ENCODE data around the gene DDX60. TPM values are rescaled to one million over a fixed set of nuclear protein-coding genes. Genes with fewer than 3 reads are reported as not detected.

DDX60 gene
- total and polyA plus RNA-seq, 4 donors = 4.3 to 24.4 (median 13.1) TPM

DNA sequence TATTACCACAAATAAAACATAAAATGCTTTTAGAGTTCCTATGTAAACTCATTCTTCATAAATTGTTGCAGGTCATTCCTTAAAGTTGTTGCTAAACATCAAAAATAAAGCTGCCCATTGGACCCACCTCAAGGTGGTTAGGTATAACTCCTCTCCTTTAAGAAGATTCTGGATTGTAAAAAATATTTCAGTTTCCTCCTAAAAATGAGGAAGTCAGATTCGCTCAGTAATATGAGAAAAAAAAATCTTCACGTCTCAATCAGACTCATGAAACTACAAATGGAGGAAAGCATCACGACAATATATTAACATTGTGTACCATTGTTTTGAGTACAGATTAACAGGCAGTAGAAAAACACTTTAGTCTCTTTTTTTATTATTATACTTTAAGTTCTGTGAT is 105.9 kb downstream of the DDX60 start:
- peaks cover 3% of the 10 kb centered on the region for H3K9me3 ChIP-seq (ENCODE audit: control insufficient read depth, low read length)
- no peak overlapping the region for H3K27ac ChIP-seq (ENCODE audit: low read depth in 1 of 2, low read length in 2 of 2)
- no peaks in the 10 kb centered on the region for H3K4me1 ChIP-seq (ENCODE audit: control insufficient read depth in 1 of 2, insufficient read depth in 2 of 2, low read length in 2 of 2)
- no peak for DNase-seq
- H3K36me3 ChIP-seq (ENCODE audit: control insufficient read depth in 1 of 2, insufficient read depth in 2 of 2, low read length in 1 of 2) = peaks cover 0 to 3% of the 10 kb centered on the region in 2 donors
- no peak for ATAC-seq (ENCODE audit: low FRiP score)
- H3K27me3 ChIP-seq (ENCODE audit: control insufficient read depth in 1 of 2, insufficient read depth in 2 of 2, low read length in 1 of 2) = no peaks in the 10 kb centered on the region
- intact Hi-C loops (cut with DNase I) = no loop called here
- no peak overlapping the region for H3K4me3 ChIP-seq (ENCODE audit: low read length in 2 of 2)
- 89 to 90% methylated on average over 3 of the region's 3 CpGs for WGBS, 2 donors

DNA sequence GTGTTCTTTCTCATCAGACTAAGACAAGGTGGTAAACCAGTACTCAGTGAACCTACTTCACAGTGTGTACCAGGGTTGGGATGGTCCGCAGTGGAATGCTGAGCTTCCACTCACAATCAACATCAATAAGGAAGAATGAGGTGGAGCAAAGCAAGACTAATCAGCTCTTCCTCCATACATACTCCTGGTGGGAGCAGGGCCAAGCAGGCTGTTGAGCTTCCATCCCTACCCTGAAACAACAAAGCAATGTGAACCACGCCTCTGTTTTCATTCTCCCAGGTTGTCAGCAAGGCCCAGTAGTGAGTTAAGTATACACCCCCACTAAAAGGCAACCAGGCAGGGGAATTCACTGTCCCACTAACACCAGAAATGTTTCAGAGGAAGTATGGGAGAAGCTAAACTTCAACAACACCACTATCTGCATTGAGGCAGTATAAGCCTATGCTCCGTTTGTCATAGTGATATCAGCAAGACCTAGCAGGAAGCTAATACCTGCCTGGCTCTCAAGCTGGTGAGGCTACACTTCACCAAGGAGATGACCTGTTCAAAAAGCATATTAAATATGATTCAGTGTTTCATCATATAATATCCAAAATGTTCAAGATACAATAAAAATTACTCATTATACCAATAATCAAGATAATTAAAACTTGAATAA is 109.5 kb downstream of the DDX60 start:
- no peaks in the 10 kb centered on the region for H3K36me3 ChIP-seq (ENCODE audit: control insufficient read depth in 1 of 2, insufficient read depth in 2 of 2, low read length in 1 of 2)
- H3K4me3 ChIP-seq (ENCODE audit: low read length in 2 of 2) = no peak overlapping the region
- 90 to 91% methylated on average over 3 of the region's 3 CpGs for WGBS, 2 donors
- intact Hi-C loops (cut with DNase I) = no loop called here
- peaks cover 2% of the 10 kb centered on the region for H3K9me3 ChIP-seq (ENCODE audit: control insufficient read depth, low read length)
- no peak overlapping the region for H3K27ac ChIP-seq (ENCODE audit: low read depth in 1 of 2, low read length in 2 of 2)
- DNase-seq (no peak), ATAC-seq (ENCODE audit: low FRiP score) (no peak)
- no peaks in the 10 kb centered on the region for H3K4me1 ChIP-seq (ENCODE audit: control insufficient read depth in 1 of 2, insufficient read depth in 2 of 2, low read length in 2 of 2)
- H3K27me3 ChIP-seq (ENCODE audit: control insufficient read depth in 1 of 2, insufficient read depth in 2 of 2, low read length in 1 of 2) = no peaks in the 10 kb centered on the region

DNA sequence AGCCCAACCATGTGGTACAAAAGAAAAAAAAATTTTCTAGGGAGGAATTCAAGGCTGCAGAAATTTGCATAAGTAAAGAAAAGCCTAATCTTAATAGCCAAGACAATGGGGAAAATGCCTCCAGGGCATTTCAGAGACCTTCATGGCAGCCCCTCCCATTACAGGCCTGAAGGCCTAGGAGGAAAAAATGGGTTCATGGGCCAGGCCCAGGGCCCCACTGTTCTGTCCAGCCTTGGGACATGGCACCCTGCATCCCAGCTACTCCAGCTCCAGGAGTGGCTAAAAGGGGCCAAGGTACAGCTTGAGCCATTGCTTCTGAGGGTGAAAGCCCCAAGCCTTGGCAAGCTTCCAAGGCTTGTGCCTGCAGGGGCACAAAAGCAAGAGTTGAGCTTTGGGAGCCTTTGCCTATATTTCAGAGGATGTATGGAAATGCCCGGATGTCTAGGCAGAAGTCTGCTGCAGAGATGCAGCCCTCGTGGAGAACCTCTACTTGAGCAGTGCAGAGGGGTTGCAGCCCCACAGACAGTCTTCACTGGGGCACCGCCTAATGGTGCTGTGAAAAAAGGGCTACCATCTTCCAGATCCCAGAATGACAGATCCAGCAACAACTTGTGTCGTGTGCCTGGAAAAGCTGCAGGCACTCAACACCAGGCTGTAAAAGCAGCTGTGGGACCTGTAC is 115.2 kb downstream of the DDX60 start:
- H3K27me3 ChIP-seq (ENCODE audit: control insufficient read depth in 1 of 2, insufficient read depth in 2 of 2, low read length in 1 of 2) = no peaks in the 10 kb centered on the region
- H3K4me1 ChIP-seq (ENCODE audit: control insufficient read depth in 1 of 2, insufficient read depth in 2 of 2, low read length in 2 of 2) = no peaks in the 10 kb centered on the region
- peaks cover 7% of the 10 kb centered on the region for H3K9me3 ChIP-seq (ENCODE audit: control insufficient read depth, low read length)
- no peak for DNase-seq
- ATAC-seq (ENCODE audit: low FRiP score) = no peak
- WGBS, 2 donors = 90 to 93% methylated on average over 4 of the region's 4 CpGs
- intact Hi-C loops (cut with DNase I) = no loop called here
- no peak overlapping the region for H3K27ac ChIP-seq (ENCODE audit: low read depth in 1 of 2, low read length in 2 of 2)
- H3K36me3 ChIP-seq (ENCODE audit: control insufficient read depth in 1 of 2, insufficient read depth in 2 of 2, low read length in 1 of 2) = no peaks in the 10 kb centered on the region
- no peak overlapping the region for H3K4me3 ChIP-seq (ENCODE audit: low read length in 2 of 2)

DNA sequence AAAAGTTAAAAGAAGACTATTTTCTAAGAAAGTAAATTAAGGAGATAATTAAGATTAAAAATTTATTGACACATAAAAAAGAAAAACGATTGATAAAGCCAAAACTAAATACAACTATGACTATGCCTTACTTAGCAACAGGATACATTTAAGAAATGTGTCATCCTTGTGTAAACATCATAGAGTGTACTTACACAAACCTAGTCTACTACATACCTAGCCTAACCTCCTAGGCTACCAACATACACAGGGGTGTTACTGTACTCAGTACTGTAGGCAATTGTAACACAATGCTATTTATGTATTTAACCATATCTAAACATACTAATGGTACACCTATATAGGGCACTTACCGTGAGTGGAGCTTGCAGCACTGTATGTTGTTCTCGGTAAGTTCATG is 117.9 kb downstream of the DDX60 start:
- Histone ChIP-seq H3K4me1 (ENCODE audit: control insufficient read depth in 1 of 2, insufficient read depth in 2 of 2, low read length in 2 of 2) (no peaks in the 10 kb centered on the region), H3K27ac (ENCODE audit: low read depth in 1 of 2, low read length in 2 of 2) (no peak overlapping the region), H3K36me3 (ENCODE audit: control insufficient read depth in 1 of 2, insufficient read depth in 2 of 2, low read length in 1 of 2) (no peaks in the 10 kb centered on the region), H3K9me3 (ENCODE audit: control insufficient read depth, low read length) (peaks cover 7% of the 10 kb centered on the region), H3K4me3 (ENCODE audit: low read length in 2 of 2) (no peak overlapping the region), H3K27me3 (ENCODE audit: control insufficient read depth in 1 of 2, insufficient read depth in 2 of 2, low read length in 1 of 2) (no peaks in the 10 kb centered on the region)
- DNase-seq = no peak
- intact Hi-C loops (cut with DNase I) = no loop called here
- 72 to 73% methylated on average over 3 of the region's 3 CpGs for WGBS, 2 donors
- no peak for ATAC-seq (ENCODE audit: low FRiP score)

DNA sequence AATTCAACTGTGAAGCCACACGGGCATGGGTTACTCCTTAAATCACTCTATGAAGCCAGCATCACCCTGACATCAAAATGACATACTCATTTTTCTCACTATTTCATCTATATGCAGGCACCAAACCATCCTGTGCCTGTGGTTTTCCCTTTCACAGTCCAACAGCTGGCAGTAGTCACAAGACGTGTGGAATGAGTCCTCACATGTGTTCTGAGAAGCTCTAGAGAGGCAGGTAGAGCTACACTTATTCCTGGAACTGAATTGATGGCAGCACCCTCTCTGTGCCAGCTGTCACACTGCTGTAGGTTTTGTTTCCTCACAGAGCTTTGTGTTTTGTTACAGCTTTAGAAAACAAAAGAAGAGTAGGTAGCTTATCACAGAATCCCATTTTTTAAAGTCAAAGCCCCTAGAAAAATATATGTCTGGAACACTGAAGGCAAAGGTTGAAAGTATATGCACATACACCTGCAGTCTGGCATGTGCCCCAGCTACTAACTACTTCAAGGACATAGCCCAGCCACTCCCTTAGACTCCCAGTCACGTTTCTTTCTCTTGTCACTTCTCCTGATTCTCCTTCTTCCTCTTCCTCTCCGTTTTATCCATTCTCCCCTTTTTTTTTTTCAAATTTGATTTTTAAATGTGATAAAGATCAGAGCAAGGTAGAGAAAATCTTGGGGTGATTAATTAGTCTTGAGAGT is 119.1 kb downstream of the DDX60 start:
- DNase-seq = no peak
- no peak overlapping the region for H3K27ac ChIP-seq (ENCODE audit: low read depth in 1 of 2, low read length in 2 of 2)
- no peaks in the 10 kb centered on the region for H3K36me3 ChIP-seq (ENCODE audit: control insufficient read depth in 1 of 2, insufficient read depth in 2 of 2, low read length in 1 of 2)
- H3K27me3 ChIP-seq (ENCODE audit: control insufficient read depth in 1 of 2, insufficient read depth in 2 of 2, low read length in 1 of 2) = no peaks in the 10 kb centered on the region
- ATAC-seq (ENCODE audit: low FRiP score) = no peak
- peaks cover 9% of the 10 kb centered on the region for H3K9me3 ChIP-seq (ENCODE audit: control insufficient read depth, low read length)
- no peak overlapping the region for H3K4me3 ChIP-seq (ENCODE audit: low read length in 2 of 2)
- no peaks in the 10 kb centered on the region for H3K4me1 ChIP-seq (ENCODE audit: control insufficient read depth in 1 of 2, insufficient read depth in 2 of 2, low read length in 2 of 2)
- 47 to 57% methylated on average over 4 of the region's 4 CpGs for WGBS, 2 donors
- intact Hi-C loops (cut with DNase I) = no loop called here

DNA sequence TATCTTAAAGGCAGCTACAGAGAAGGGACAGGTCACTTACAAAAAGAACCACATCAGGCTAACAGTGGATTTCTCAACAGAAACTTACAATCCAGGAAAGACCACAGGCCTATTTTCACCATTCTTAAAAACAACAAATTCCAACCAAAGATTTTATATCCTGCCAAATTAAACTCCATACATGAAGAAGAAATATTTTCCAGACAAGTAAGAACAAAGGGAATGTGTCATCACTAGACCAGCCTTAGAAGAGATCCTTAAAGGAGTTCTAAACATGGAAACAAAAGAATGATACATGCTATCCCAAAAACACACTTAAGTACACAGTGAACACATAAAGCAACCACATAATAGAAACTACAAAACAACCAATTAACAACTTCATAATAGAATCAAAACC is 120.6 kb downstream of the DDX60 start:
- no peak for ATAC-seq (ENCODE audit: low FRiP score)
- Histone ChIP-seq H3K9me3 (ENCODE audit: control insufficient read depth, low read length) (peaks cover 3% of the 10 kb centered on the region), H3K36me3 (ENCODE audit: control insufficient read depth in 1 of 2, insufficient read depth in 2 of 2, low read length in 1 of 2) (no peaks in the 10 kb centered on the region), H3K4me1 (ENCODE audit: control insufficient read depth in 1 of 2, insufficient read depth in 2 of 2, low read length in 2 of 2) (no peaks in the 10 kb centered on the region), H3K27me3 (ENCODE audit: control insufficient read depth in 1 of 2, insufficient read depth in 2 of 2, low read length in 1 of 2) (no peaks in the 10 kb centered on the region), H3K4me3 (ENCODE audit: low read length in 2 of 2) (no peak overlapping the region), H3K27ac (ENCODE audit: low read depth in 1 of 2, low read length in 2 of 2) (no peak overlapping the region)
- intact Hi-C loops (cut with DNase I) = no loop called here
- DNase-seq = no peak

DNA sequence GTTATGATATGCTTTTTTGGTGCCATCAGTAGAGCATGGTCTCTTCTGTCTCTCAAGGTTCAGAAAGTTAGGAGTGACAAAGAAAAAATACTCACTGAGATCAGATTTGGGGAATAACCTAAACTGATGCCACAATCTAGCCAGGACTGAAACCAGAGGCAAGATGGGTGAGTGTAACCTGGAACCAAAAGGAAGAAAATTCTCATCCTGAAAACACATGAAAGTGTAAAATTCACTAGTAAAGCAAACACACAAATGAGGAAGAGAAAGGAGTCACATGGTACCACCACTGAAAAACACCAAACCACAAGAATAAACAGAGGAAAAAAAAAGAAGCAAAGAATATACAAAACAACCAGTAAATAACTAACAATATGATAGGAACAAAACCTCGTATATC is 129.8 kb downstream of the DDX60 start:
- intact Hi-C loops (cut with DNase I) = no loop called here
- Histone ChIP-seq H3K27me3 (ENCODE audit: control insufficient read depth in 1 of 2, insufficient read depth in 2 of 2, low read length in 1 of 2) (peaks cover 0 to 1% of the 10 kb centered on the region in 2 donors), H3K9me3 (ENCODE audit: control insufficient read depth, low read length) (peaks cover 2% of the 10 kb centered on the region), H3K36me3 (ENCODE audit: control insufficient read depth in 1 of 2, insufficient read depth in 2 of 2, low read length in 1 of 2) (no peaks in the 10 kb centered on the region), H3K27ac (ENCODE audit: low read depth in 1 of 2, low read length in 2 of 2) (no peak overlapping the region), H3K4me3 (ENCODE audit: low read length in 2 of 2) (no peak overlapping the region), H3K4me1 (ENCODE audit: control insufficient read depth in 1 of 2, insufficient read depth in 2 of 2, low read length in 2 of 2) (no peaks in the 10 kb centered on the region)
- DNase-seq (no peak), ATAC-seq (ENCODE audit: low FRiP score) (no peak)
- 74 to 90% methylated on average over 1 of the region's 1 CpG for WGBS, 2 donors

DNA sequence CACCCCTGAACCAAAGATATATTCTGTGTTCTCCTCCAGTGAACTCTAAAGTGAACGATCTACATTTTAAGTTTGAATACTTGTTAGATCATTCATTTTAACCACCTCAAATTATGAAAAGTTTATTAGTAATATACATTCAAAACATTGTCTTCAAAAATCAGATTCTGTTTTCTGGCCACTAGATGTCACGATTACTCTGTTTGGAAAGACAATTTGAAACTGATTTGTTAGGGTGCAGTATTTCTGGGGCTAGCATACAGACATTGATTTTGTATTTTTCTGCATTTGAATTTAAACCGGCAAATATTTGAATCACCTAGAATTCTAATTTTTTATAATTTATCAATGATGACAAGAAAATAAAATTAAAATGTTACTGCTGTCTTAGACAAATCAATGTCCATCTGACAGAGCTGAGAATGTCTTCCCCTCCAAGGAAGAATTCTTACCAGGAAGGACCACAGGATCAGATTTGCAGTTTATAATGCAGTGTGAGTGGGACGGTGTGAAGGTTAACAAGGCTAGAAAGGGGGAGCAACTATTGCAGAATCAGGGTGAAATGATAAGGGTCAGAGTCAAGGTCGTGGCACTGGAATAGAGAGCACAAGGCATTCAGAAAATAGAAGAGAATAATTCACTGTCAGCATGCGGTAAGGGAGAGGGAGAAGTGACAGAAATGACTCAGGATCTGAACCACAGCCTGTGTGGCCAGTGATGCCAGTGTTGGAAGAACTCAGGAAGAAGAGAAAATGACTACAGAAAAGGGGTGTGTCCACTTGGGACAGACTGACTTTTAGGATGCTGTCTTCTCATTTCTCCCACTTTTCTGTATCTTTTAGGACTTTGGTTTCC is 134.6 kb downstream of the DDX60 start:
- intact Hi-C loops (cut with DNase I) = no loop called here
- 23 to 25% methylated on average over 6 of the region's 6 CpGs for WGBS, 2 donors

More for the DNA sequence above, 134.6 kb downstream of the DDX60 start:
- DNase-seq (no peak), ATAC-seq (ENCODE audit: low FRiP score) (no peak)
- H3K4me1 ChIP-seq (ENCODE audit: control insufficient read depth in 1 of 2, insufficient read depth in 2 of 2, low read length in 2 of 2) = no peaks in the 10 kb centered on the region
- peaks cover 0 to 1% of the 10 kb centered on the region in 2 donors for H3K27me3 ChIP-seq (ENCODE audit: control insufficient read depth in 1 of 2, insufficient read depth in 2 of 2, low read length in 1 of 2)
- no peaks in the 10 kb centered on the region for H3K36me3 ChIP-seq (ENCODE audit: control insufficient read depth in 1 of 2, insufficient read depth in 2 of 2, low read length in 1 of 2)
- no peak overlapping the region for H3K27ac ChIP-seq (ENCODE audit: low read depth in 1 of 2, low read length in 2 of 2)
- no peak overlapping the region for H3K4me3 ChIP-seq (ENCODE audit: low read length in 2 of 2)
- peaks cover 2% of the 10 kb centered on the region for H3K9me3 ChIP-seq (ENCODE audit: control insufficient read depth, low read length)
